A549 (cell line): Measurements from ENCODE around the gene ZNF304. TPM values are rescaled to one million over a fixed set of nuclear protein-coding genes. Genes with fewer than 3 reads are reported as not detected.

Source experiments
- ATAC-seq, 2 experiments: fragments of 200-7000 bp in 1 of 2; fragments of >200 bp in 1 of 2; cut with Nextera tagmentation in 1 of 2; cut with Tn5 transposase in 1 of 2; 3 replicates each; pipeline versions ENCODE4 v1.8.0 to v1.9.1; 2018 to 2020; ENCODE audit warnings: mild to moderate bottlenecking in 1 of 2, moderate library complexity in 1 of 2
- CTCF ChIA-PET: fragments of 300-600 bp; sonication (Branson Sonifier 250); formaldehyde crosslinking; extraction: SDS; loops from one replicate; lab custom pipeline; 2021; ENCODE audit warnings: antibody characterized with exemption, inconsistent platforms; lab: Yijun Ruan, JAX
- POLR2A ChIA-PET: fragments of 350-600 bp; formaldehyde crosslinking; extraction: SDS; loops from one replicate; lab custom pipeline; 2021; ENCODE audit warnings: antibody characterized with exemption, inconsistent platforms; lab: Yijun Ruan, JAX
- DNase-seq, 2 experiments: peaks; one replicate each; pipeline versions ENCODE4 v3.0.0 to v3.0.0-alpha.2; 2011 to 2016; ENCODE audit warnings: low read depth in 1 of 2, low spot score in 1 of 2
- FAIRE-seq: peaks from 2 replicates; lab custom pipeline; 2011; peaks lifted over from hg19 to GRCh38; lab: Jason Lieb, UNC
- H3K27ac ChIP-seq, 2 experiments: fragments of >200 bp; sonication (Bioruptor Twin); formaldehyde crosslinking; 3 replicates each; pipeline ENCODE4 v1.5.1; 2016 to 2017
- H3K4me1 ChIP-seq: fragments of >200 bp; sonication (Bioruptor Twin); formaldehyde crosslinking; 3 replicates; pipeline ENCODE4 v1.6.1; 2016
- H3K4me2 ChIP-seq: fragments of >200 bp; sonication (Bioruptor Twin); formaldehyde crosslinking; 3 replicates; pipeline ENCODE4 v1.6.1; 2016
- H3K4me3 ChIP-seq: fragments of >200 bp; sonication (Bioruptor Twin); formaldehyde crosslinking; 3 replicates; pipeline ENCODE4 v1.5.1; 2016
- H3K9me3 ChIP-seq: fragments of >200 bp; sonication (Bioruptor Twin); formaldehyde crosslinking; 3 replicates; pipeline ENCODE4 v1.6.1; 2016
- BHLHE40 ChIP-seq: IDR thresholded peaks from 2 replicates; pipeline ENCODE4 v1.6.1; 2012; ENCODE audit warnings: low read depth, low read length, inconsistent platforms
- CBX2 ChIP-seq: fragments of 200-600 bp; sonication (generic); IDR thresholded peaks from 2 replicates; pipeline ENCODE4 v1.6.1; 2016; ENCODE audit warnings: low read depth, mild to moderate bottlenecking, borderline replicate concordance
- CHD4 ChIP-seq: fragments of 200-600 bp; sonication (generic); IDR thresholded peaks from 2 replicates; pipeline ENCODE4 v1.6.1; 2016; ENCODE audit warnings: antibody characterized with exemption, mild to moderate bottlenecking, borderline replicate concordance
- EP300 ChIP-seq, 2 experiments: fragments of >200 bp; sonication (Bioruptor Twin); formaldehyde crosslinking; IDR thresholded peaks; 2 replicates in 1 of 2; 3 replicates in 1 of 2; pipeline ENCODE4 v1.6.1; 2016 to 2017
- ESRRA ChIP-seq: fragments of 150-350 bp; IDR thresholded peaks from 2 replicates; pipeline ENCODE4 v1.6.1; 2014; ENCODE audit warnings: mild to moderate bottlenecking, low read length, borderline replicate concordance
- FOSB ChIP-seq: fragments of 250-450 bp; sonication (Bioruptor Pico); IDR thresholded peaks from 2 replicates; pipeline ENCODE4 v1.5.0; 2020; ENCODE audit warnings: mild to moderate bottlenecking, moderate library complexity
- GATA3 ChIP-seq: IDR thresholded peaks from 2 replicates; pipeline ENCODE4 v1.6.1; 2012; ENCODE audit warnings: borderline replicate concordance
- HEYL ChIP-seq: fragments of 250-450 bp; sonication (Bioruptor Pico); IDR thresholded peaks from 2 replicates; pipeline ENCODE4 v1.8.0; 2021; ENCODE audit warnings: mild to moderate bottlenecking, moderate library complexity
- HOXB13 ChIP-seq: fragments of 250-450 bp; sonication (Bioruptor Pico); IDR thresholded peaks from 2 replicates; pipeline ENCODE4 v1.5.0; 2020; ENCODE audit warnings: low read depth, mild to moderate bottlenecking, moderate library complexity
- HOXB5 ChIP-seq: fragments of 250-450 bp; sonication (Bioruptor Pico); IDR thresholded peaks from 2 replicates; pipeline ENCODE4 v1.5.0; 2020; ENCODE audit warnings: mild to moderate bottlenecking, moderate library complexity
- KDM1A ChIP-seq: fragments of 200-600 bp; sonication (generic); IDR thresholded peaks from 2 replicates; pipeline ENCODE4 v1.6.1; 2016; ENCODE audit warnings: low read depth, mild to moderate bottlenecking
- NFE2L2 ChIP-seq: fragments of 150-350 bp; conservative IDR thresholded peaks from 2 replicates; pipeline ENCODE4 v1.6.1; 2014; ENCODE audit warnings: low read length
- PBX3 ChIP-seq: IDR thresholded peaks from 2 replicates; pipeline ENCODE4 v1.6.1; 2012
- POLR2AphosphoS2 ChIP-seq: conservative IDR thresholded peaks from 2 replicates; pipeline ENCODE4 v1.6.1; 2012; ENCODE audit warnings: low read length, improper control_type of control experiment, inconsistent platforms
- RCOR1 ChIP-seq: fragments of 150-350 bp; IDR thresholded peaks from 2 replicates; pipeline ENCODE4 v1.6.1; 2014; ENCODE audit warnings: antibody characterized with exemption, low read length, low read depth
- REST ChIP-seq: fragments of 200-600 bp; sonication (generic); IDR thresholded peaks from 2 replicates; pipeline ENCODE4 v1.6.1; 2016; ENCODE audit warnings: antibody characterized with exemption, mild to moderate bottlenecking, moderate library complexity
- RFX5 ChIP-seq: fragments of 450-650 bp; IDR thresholded peaks from 2 replicates; pipeline ENCODE4 v1.7.1; 2014; ENCODE audit warnings: antibody characterized with exemption, mild to moderate bottlenecking, moderate library complexity
- RNF2 ChIP-seq: fragments of 200-600 bp; sonication (generic); IDR thresholded peaks from 2 replicates; pipeline ENCODE4 v1.6.1; 2016; ENCODE audit warnings: low read depth, mild to moderate bottlenecking, antibody characterized with exemption, moderate library complexity, borderline replicate concordance
- SREBF2 ChIP-seq: fragments of 450-650 bp; IDR thresholded peaks from 2 replicates; pipeline ENCODE4 v1.6.1; 2014; ENCODE audit warnings: mild to moderate bottlenecking, moderate library complexity
- ZSCAN20 ChIP-seq: fragments of 250-450 bp; sonication (Bioruptor Pico); IDR thresholded peaks from 2 replicates; pipeline ENCODE4 v1.8.0; 2022; ENCODE audit warnings: mild to moderate bottlenecking, moderate library complexity
- WGBS: methylation state at CpG from one replicate; pipeline ENCODE4 v1.1.6; 2017; ENCODE audit errors: missing lambda C conversion rate; 5-methylcytosine and 5-hydroxymethylcytosine counted together
- polyA plus RNA-seq, 4 experiments: library from polyadenylated mRNA; depleted of rRNA in 3 of 4; stranded (reverse); fragments of >200 nt; fragmentation: RNase III in 1 of 4; extraction: RNeasy Plus Mini Kit Qiagen cat#74134 plus additional on column Dnase treatment in 1 of 4; gene quantifications; 2 replicates in 3 of 4; 3 replicates in 1 of 4; pipeline ENCODE4 v1.2.3, GENCODE V29; 2011 to 2017
- TF ChIP-seq, protein P1 (sequence below): fragments of 250-450 bp; sonication (Bioruptor Pico); IDR thresholded peaks from 2 replicates; pipeline ENCODE4 v1.5.0; 2021; ENCODE audit warnings: mild to moderate bottlenecking, moderate library complexity, borderline replicate concordance
- TF ChIP-seq, protein P2 (sequence below): fragments of 250-450 bp; sonication (Bioruptor Pico); IDR thresholded peaks from 2 replicates; pipeline ENCODE4 v1.5.0; 2020; ENCODE audit warnings: low read depth, mild to moderate bottlenecking, moderate library complexity
- TF ChIP-seq, protein P3 (sequence below): fragments of >200 bp; sonication (Bioruptor Twin); formaldehyde crosslinking; IDR thresholded peaks from 3 replicates; pipeline ENCODE4 v1.6.1; 2016

ZNF304 gene
- polyA plus RNA-seq, 2 of the 4 experiments (the other 2 are of a cell fraction) = 2.1 to 4.8 TPM

GRCh38 chr19:57395710-57396109 lies 44.6 kb downstream of the ZNF304 start:
- H3K4me1 ChIP-seq = no peaks in the 10 kb centered on the region
- DNase-seq = no peak
- no peak overlapping the region for H3K4me2 ChIP-seq
- no peak overlapping the region for H3K4me3 ChIP-seq
- WGBS = 76% methylated on average over 5 of the region's 5 CpGs
- H3K9me3 ChIP-seq = peaks cover 81% of the 10 kb centered on the region
- CTCF ChIA-PET = no interaction called here
- ATAC-seq = no peak
- no peak for TF ChIP-seq POLR2AphosphoS2
- no peak for TF ChIP-seq HOXB5
- TF ChIP-seq, protein P1, sequence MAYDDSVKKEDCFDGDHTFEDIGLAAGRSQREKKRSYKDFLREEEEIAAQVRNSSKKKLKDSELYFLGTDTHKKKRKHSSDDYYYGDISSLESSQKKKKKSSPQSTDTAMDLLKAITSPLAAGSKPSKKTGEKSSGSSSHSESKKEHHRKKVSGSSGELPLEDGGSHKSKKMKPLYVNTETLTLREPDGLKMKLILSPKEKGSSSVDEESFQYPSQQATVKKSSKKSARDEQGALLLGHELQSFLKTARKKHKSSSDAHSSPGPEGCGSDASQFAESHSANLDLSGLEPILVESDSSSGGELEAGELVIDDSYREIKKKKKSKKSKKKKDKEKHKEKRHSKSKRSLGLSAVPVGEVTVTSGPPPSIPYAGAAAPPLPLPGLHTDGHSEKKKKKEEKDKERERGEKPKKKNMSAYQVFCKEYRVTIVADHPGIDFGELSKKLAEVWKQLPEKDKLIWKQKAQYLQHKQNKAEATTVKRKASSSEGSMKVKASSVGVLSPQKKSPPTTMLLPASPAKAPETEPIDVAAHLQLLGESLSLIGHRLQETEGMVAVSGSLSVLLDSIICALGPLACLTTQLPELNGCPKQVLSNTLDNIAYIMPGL (CRISPR knock-in tag) = no peak
- TF ChIP-seq GATA3 = no peak
- TF ChIP-seq FOSB = no peak
- TF ChIP-seq BHLHE40 = no peak
- TF ChIP-seq SREBF2 = no peak
- no peak for TF ChIP-seq HOXB13 (CRISPR knock-in tag)
- TF ChIP-seq, protein P2, sequence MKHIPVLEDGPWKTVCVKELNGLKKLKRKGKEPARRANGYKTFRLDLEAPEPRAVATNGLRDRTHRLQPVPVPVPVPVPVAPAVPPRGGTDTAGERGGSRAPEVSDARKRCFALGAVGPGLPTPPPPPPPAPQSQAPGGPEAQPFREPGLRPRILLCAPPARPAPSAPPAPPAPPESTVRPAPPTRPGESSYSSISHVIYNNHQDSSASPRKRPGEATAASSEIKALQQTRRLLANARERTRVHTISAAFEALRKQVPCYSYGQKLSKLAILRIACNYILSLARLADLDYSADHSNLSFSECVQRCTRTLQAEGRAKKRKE (CRISPR knock-in tag) = no peak
- no peak for TF ChIP-seq CHD4
- no peak for TF ChIP-seq KDM1A
- TF ChIP-seq, protein P3, sequence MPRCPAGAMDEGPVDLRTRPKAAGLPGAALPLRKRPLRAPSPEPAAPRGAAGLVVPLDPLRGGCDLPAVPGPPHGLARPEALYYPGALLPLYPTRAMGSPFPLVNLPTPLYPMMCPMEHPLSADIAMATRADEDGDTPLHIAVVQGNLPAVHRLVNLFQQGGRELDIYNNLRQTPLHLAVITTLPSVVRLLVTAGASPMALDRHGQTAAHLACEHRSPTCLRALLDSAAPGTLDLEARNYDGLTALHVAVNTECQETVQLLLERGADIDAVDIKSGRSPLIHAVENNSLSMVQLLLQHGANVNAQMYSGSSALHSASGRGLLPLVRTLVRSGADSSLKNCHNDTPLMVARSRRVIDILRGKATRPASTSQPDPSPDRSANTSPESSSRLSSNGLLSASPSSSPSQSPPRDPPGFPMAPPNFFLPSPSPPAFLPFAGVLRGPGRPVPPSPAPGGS = no peak
- TF ChIP-seq REST = no peak
- no peak for TF ChIP-seq CBX2
- TF ChIP-seq ESRRA = no peak
- no peak overlapping the region for H3K27ac ChIP-seq
- no peak for FAIRE-seq
- POLR2A ChIA-PET = no interaction called here

DNA sequence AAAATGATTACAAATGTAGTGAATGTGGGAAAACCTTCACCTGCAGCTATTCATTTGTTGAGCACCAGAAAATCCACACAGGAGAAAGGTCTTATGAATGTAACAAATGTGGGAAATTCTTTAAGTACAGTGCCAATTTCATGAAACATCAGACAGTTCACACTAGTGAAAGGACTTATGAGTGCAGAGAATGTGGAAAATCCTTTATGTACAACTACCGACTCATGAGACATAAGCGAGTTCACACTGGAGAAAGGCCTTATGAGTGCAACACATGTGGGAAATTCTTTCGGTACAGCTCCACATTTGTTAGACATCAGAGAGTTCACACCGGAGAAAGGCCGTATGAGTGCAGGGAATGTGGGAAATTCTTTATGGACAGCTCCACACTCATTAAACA lies 47.8 kb downstream of the ZNF304 start:
- ATAC-seq (no peak), FAIRE-seq (no peak), DNase-seq (no peak)
- Histone ChIP-seq H3K4me3 (no peak overlapping the region), H3K4me1 (no peaks in the 10 kb centered on the region), H3K27ac (no peak overlapping the region), H3K9me3 (peaks cover 90% of the 10 kb centered on the region), H3K4me2 (no peak overlapping the region)
- POLR2A ChIA-PET = no interaction called here
- whole genome bisulfite sequencing = 91% methylated on average over 5 of the region's 5 CpGs
- no peak for TF ChIP-seq ZSCAN20 (CRISPR knock-in tag)
- TF ChIP-seq EP300 (IDR thresholded peaks at IDR 0.05) = no peak
- TF ChIP-seq POLR2AphosphoS2 = no peak
- no peak for TF ChIP-seq RNF2
- TF ChIP-seq HEYL = no peak
- no peak for TF ChIP-seq REST
- no peak for TF ChIP-seq RFX5
- no peak for TF ChIP-seq RCOR1
- no peak for TF ChIP-seq PBX3
- TF ChIP-seq NFE2L2 = no peak
- CTCF ChIA-PET = interaction anchor here (1.0 kb wide), 1 partner anchor 8 kb away, joined by 3 read pairs; no protein-coding TSS in a partner anchor
